Spleen (tissue), 7 donors: Measurements from ENCODE around the gene CSK.

Experiments used
- POLR2A ChIP-seq, 3 donors: fragments of 450-650 bp; IDR thresholded peaks; one replicate each; pipeline ENCODE4 v1.5.1; 2017; ENCODE audit warnings: antibody characterized with exemption in 3 of 3, mild to moderate bottlenecking in 1 of 3
- POLR2AphosphoS5 ChIP-seq, 3 donors: sonication (generic); formaldehyde crosslinking; IDR thresholded peaks; one replicate each; pipeline ENCODE4 v1.5.1; 2017; ENCODE audit warnings: antibody characterized with exemption in 3 of 3
- TF ChIP-seq, protein P1 (sequence below), 11 experiments: fragments of 200-600 bp in 7 of 11; fragments of 450-650 bp in 4 of 11; sonication (generic) in 4 of 11; IDR thresholded peaks in 8 of 11; conservative IDR thresholded peaks in 3 of 11; 1 replicate in 7 of 11; 2 replicates in 4 of 11; pipeline versions ENCODE4 v1.4.0 to v1.8.0; 2016 to 2021; ENCODE audit warnings: antibody characterized with exemption in 11 of 11, inconsistent platforms in 4 of 11, mild to moderate bottlenecking in 1 of 11
- donor health status: DM: no; HTN: no; CAD: no; lungs with moderate emphysema.
- donor health status: DM: no; HTN: no; CAD: no.
- donor health status: DM: no; HTN: no; CAD: no.

DNA sequence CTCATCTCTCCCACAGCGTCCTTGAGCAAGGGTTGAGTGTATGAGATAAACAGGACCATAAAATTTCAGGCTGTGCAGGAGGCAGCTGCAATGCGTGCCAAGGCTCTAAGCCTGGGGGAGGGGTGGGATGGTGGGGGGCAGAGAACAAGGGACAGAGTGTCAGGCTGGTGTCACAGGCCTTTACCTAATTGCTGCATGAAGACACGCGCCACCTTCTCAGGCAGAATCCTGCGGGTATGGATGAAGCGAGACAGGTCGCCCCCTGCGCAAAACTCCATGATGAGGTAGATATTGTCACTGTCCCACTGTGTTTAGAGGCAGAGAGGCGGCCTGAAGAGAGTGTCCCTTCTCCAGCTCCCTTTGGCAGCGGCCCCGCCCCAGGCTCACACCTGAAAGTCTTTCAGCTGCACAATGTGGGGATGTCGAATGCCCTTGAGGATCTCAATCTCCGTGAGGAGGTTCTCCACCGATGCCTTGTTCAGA lies 60.1 kb downstream of the CSK start:
- TF ChIP-seq, protein P1, sequence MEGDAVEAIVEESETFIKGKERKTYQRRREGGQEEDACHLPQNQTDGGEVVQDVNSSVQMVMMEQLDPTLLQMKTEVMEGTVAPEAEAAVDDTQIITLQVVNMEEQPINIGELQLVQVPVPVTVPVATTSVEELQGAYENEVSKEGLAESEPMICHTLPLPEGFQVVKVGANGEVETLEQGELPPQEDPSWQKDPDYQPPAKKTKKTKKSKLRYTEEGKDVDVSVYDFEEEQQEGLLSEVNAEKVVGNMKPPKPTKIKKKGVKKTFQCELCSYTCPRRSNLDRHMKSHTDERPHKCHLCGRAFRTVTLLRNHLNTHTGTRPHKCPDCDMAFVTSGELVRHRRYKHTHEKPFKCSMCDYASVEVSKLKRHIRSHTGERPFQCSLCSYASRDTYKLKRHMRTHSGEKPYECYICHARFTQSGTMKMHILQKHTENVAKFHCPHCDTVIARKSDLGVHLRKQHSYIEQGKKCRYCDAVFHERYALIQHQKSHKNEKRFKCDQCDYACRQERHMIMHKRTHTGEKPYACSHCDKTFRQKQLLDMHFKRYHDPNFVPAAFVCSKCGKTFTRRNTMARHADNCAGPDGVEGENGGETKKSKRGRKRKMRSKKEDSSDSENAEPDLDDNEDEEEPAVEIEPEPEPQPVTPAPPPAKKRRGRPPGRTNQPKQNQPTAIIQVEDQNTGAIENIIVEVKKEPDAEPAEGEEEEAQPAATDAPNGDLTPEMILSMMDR (IDR thresholded peaks at IDR 0.05 in 8 of 11, conservative IDR thresholded peaks at IDR 0.05 in 3 of 11) = no peak
- TF ChIP-seq POLR2AphosphoS5 (IDR thresholded peaks at IDR 0.05) (no peak), POLR2A (IDR thresholded peaks at IDR 0.05) (no peak)
